IMR-90 (cell line): ENCODE measurements around the gene SLC52A3. TPM values are rescaled to one million over a fixed set of nuclear protein-coding genes. Genes with fewer than 3 reads are reported as not detected.

ENCODE experiments used
- ATAC-seq: fragments of 200-7000 bp; cut with Tn5 transposase; 2 replicates; pipeline ENCODE4 v1.9.1; 2020; ENCODE audit warnings: low read depth, mild to moderate bottlenecking, moderate library complexity
- BruUV-seq: library from RNA; stranded (reverse); fragments of 400-500 nt; replicated peaks from 2 replicates; lab custom pipeline; 2021; lab: Mats Ljungman, UMichigan
- CTCF ChIA-PET: fragments of 300-600 bp; formaldehyde crosslinking; extraction: SDS; loops from one replicate; lab custom pipeline; 2021; ENCODE audit warnings: antibody characterized with exemption; lab: Yijun Ruan, JAX
- POLR2A ChIA-PET: fragments of 300-600 bp; sonication (Branson Sonifier 250); formaldehyde crosslinking; loops from one replicate; lab custom pipeline; 2022; ENCODE audit warnings: antibody characterized with exemption; ENCODE audit not compliant: unreplicated experiment; lab: Charles Lee
- DNase-seq: peaks from one replicate; pipeline ENCODE4 v3.0.0; 2013
- H2AFZ ChIP-seq: replicated peaks from 2 replicates; pipeline ENCODE3; 2013; ENCODE audit warnings: low read length, mild to moderate bottlenecking; ENCODE audit not compliant: poor library complexity
- H2AK5ac ChIP-seq: 2 replicates; pipeline ENCODE4 v1.6.1; 2013; ENCODE audit warnings: low read depth, low read length, inconsistent platforms
- H2AK9ac ChIP-seq: replicated peaks from 2 replicates; pipeline ENCODE3; 2013; ENCODE audit warnings: mild to moderate bottlenecking, low read depth, low read length, moderate library complexity; ENCODE audit not compliant: poor library complexity
- H2BK120ac ChIP-seq: 2 replicates; pipeline ENCODE4 v1.6.1; 2013; ENCODE audit warnings: low read depth, low read length, inconsistent platforms
- H2BK15ac ChIP-seq: 3 replicates; pipeline ENCODE4 v1.6.1; 2013; ENCODE audit warnings: low read depth, low read length, inconsistent platforms
- H2BK20ac ChIP-seq: 2 replicates; pipeline ENCODE4 v1.6.1; 2013; ENCODE audit warnings: low read depth, mild to moderate bottlenecking, inconsistent platforms, low read length, moderate library complexity
- H2BK5ac ChIP-seq: 2 replicates; pipeline ENCODE4 v1.6.1; 2013; ENCODE audit warnings: mild to moderate bottlenecking, low read depth, low read length, inconsistent platforms; ENCODE audit not compliant: poor library complexity, severe bottlenecking
- H3K14ac ChIP-seq: replicated peaks from 2 replicates; pipeline ENCODE4 v1.6.1; 2013; ENCODE audit warnings: low read depth, low read length, inconsistent platforms
- H3K18ac ChIP-seq: 2 replicates; pipeline ENCODE4 v1.6.1; 2013; ENCODE audit warnings: low read depth, low read length, control low read depth
- H3K23ac ChIP-seq: 2 replicates; pipeline ENCODE4 v1.6.1; 2013; ENCODE audit warnings: low read depth, low read length, inconsistent platforms
- H3K27ac ChIP-seq: 2 replicates; pipeline ENCODE4 v1.5.1; 2013; ENCODE audit warnings: mild to moderate bottlenecking, control low read depth, low read length; ENCODE audit not compliant: insufficient read depth
- H3K27me3 ChIP-seq: 2 replicates; pipeline ENCODE4 v1.6.1; 2013; ENCODE audit warnings: low read length; ENCODE audit not compliant: control insufficient read depth, insufficient read depth
- H3K36me3 ChIP-seq: 2 replicates; pipeline ENCODE4 v1.6.1; 2013; ENCODE audit warnings: low read length, mixed read lengths; ENCODE audit not compliant: control insufficient read depth, insufficient read depth
- H3K4ac ChIP-seq: 2 replicates; pipeline ENCODE4 v1.6.1; 2013; ENCODE audit warnings: low read depth, low read length, inconsistent platforms
- H3K4me1 ChIP-seq: 2 replicates; pipeline ENCODE4 v1.6.1; 2013; ENCODE audit warnings: low read length, mixed read lengths; ENCODE audit not compliant: control insufficient read depth, insufficient read depth
- H3K4me2 ChIP-seq: 2 replicates; pipeline ENCODE4 v1.6.1; 2013; ENCODE audit warnings: low read depth, mild to moderate bottlenecking, control low read depth, low read length, moderate library complexity
- H3K4me3 ChIP-seq: 2 replicates; pipeline ENCODE4 v1.5.1; 2013; ENCODE audit warnings: low read depth, mild to moderate bottlenecking, control low read depth, low read length, moderate library complexity; ENCODE audit not compliant: insufficient read depth
- H3K56ac ChIP-seq: 2 replicates; pipeline ENCODE4 v1.6.1; 2013; ENCODE audit warnings: low read length, inconsistent platforms; ENCODE audit not compliant: insufficient read depth; ENCODE audit errors: extremely low read depth
- H3K79me1 ChIP-seq, 2 experiments: 2 replicates each; pipeline ENCODE4 v1.6.1; 2013; ENCODE audit warnings: low read length in 2 of 2, inconsistent platforms in 1 of 2, low read depth in 1 of 2
- H3K9ac ChIP-seq: 2 replicates; pipeline ENCODE4 v1.6.1; 2013; ENCODE audit warnings: low read depth, low read length, control low read depth
- H3K9me1 ChIP-seq: 2 replicates; pipeline ENCODE4 v1.6.1; 2013; ENCODE audit warnings: low read length, inconsistent platforms; ENCODE audit not compliant: insufficient read depth
- H3K9me3 ChIP-seq: 2 replicates; pipeline ENCODE4 v1.6.1; 2013; ENCODE audit warnings: low read length; ENCODE audit not compliant: control insufficient read depth, insufficient read depth
- H4K20me1 ChIP-seq: 2 replicates; pipeline ENCODE4 v1.6.1; 2013; ENCODE audit warnings: low read length, inconsistent platforms; ENCODE audit not compliant: insufficient read depth
- H4K5ac ChIP-seq: 2 replicates; pipeline ENCODE4 v1.6.1; 2013; ENCODE audit warnings: mild to moderate bottlenecking, low read depth, low read length, control low read depth
- H4K8ac ChIP-seq, 2 experiments: 2 replicates each; pipeline ENCODE4 v1.6.1; 2013; ENCODE audit warnings: low read depth in 2 of 2, low read length in 2 of 2, control low read depth in 1 of 2, inconsistent platforms in 1 of 2
- H4K91ac ChIP-seq: 2 replicates; pipeline ENCODE4 v1.6.1; 2013; ENCODE audit warnings: low read depth, low read length, inconsistent platforms; ENCODE audit not compliant: insufficient read depth
- BHLHE40 ChIP-seq: fragments of 150-350 bp; IDR thresholded peaks from 2 replicates; pipeline ENCODE4 v1.6.1; 2016; ENCODE audit warnings: mild to moderate bottlenecking, low read depth, low read length
- CEBPB ChIP-seq: IDR thresholded peaks from 2 replicates; pipeline ENCODE4 v1.6.1; 2012; ENCODE audit warnings: low read depth, low read length, improper control_type of control experiment
- CHD1 ChIP-seq: IDR thresholded peaks from 2 replicates; pipeline ENCODE4 v1.6.1; 2012; ENCODE audit warnings: low read depth, low read length, improper control_type of control experiment
- CTCF ChIP-seq: conservative IDR thresholded peaks from 2 replicates; pipeline ENCODE4 v1.5.1; 2012; ENCODE audit warnings: mild to moderate bottlenecking, low read depth, low read length, improper control_type of control experiment
- ELK1 ChIP-seq: fragments of 150-350 bp; IDR thresholded peaks from 2 replicates; pipeline ENCODE4 v1.6.1; 2016; ENCODE audit warnings: low read depth, mild to moderate bottlenecking, low read length, moderate library complexity, borderline replicate concordance
- FOS ChIP-seq: fragments of 150-350 bp; IDR thresholded peaks from 2 replicates; pipeline ENCODE4 v1.6.1; 2016; ENCODE audit warnings: low read depth, low read length
- MAFK ChIP-seq: IDR thresholded peaks from 2 replicates; pipeline ENCODE4 v1.6.1; 2012; ENCODE audit warnings: low read depth, low read length, improper control_type of control experiment
- MAZ ChIP-seq: IDR thresholded peaks from 2 replicates; pipeline ENCODE4 v1.6.1; 2012; ENCODE audit warnings: low read depth, mild to moderate bottlenecking, low read length, improper control_type of control experiment, moderate library complexity, borderline replicate concordance
- MXI1 ChIP-seq: IDR thresholded peaks from 2 replicates; pipeline ENCODE4 v1.6.1; 2012; ENCODE audit warnings: low read depth, mild to moderate bottlenecking, low read length, moderate library complexity, borderline replicate concordance
- NFE2L2 ChIP-seq: fragments of 150-350 bp; IDR thresholded peaks from 2 replicates; pipeline ENCODE4 v1.6.1; 2016; ENCODE audit warnings: low read depth, mild to moderate bottlenecking, low read length
- POLR2A ChIP-seq: IDR thresholded peaks from 2 replicates; pipeline ENCODE4 v1.6.1; 2012; ENCODE audit warnings: mild to moderate bottlenecking, low read depth, low read length
- RAD21 ChIP-seq: IDR thresholded peaks from 2 replicates; pipeline ENCODE4 v1.6.1; 2012; ENCODE audit warnings: low read length, improper control_type of control experiment
- RCOR1 ChIP-seq: IDR thresholded peaks from 2 replicates; pipeline ENCODE4 v1.6.1; 2012; ENCODE audit warnings: mild to moderate bottlenecking, low read length, improper control_type of control experiment; ENCODE audit not compliant: insufficient replicate concordance
- RFX5 ChIP-seq: IDR thresholded peaks from 2 replicates; pipeline ENCODE4 v1.8.0; 2012; ENCODE audit warnings: low read depth, mild to moderate bottlenecking, low read length, moderate library complexity
- SMC3 ChIP-seq: fragments of 150-350 bp; IDR thresholded peaks from 2 replicates; pipeline ENCODE4 v1.6.1; 2016; ENCODE audit warnings: low read depth, mild to moderate bottlenecking, antibody characterized with exemption, low read length, moderate library complexity
- WGBS, 2 experiments: methylation state at CpG; one replicate each; pipeline versions ENCODE4 v1.1.5 to v1.1.7; 2013; ENCODE audit warnings: missing lambda C conversion rate in 2 of 2; ENCODE audit not compliant: insufficient read length in 1 of 2; ENCODE audit errors: extremely low coverage in 2 of 2; 5-methylcytosine and 5-hydroxymethylcytosine counted together
- dilution Hi-C: fragments of 300-500 bp; cut with HindIII; formaldehyde crosslinking; loops from one replicate; pipeline ENCODE4 v1.14.3; 2018; ENCODE audit warnings: low sequenced_read_pairs; ENCODE audit not compliant: unreplicated experiment
- in situ Hi-C: fragments of 300-500 bp; cut with MboI; formaldehyde crosslinking; loops from 3 replicates; pipeline ENCODE4 v1.14.3; 2019; ENCODE audit warnings: low sequenced_read_pairs, inconsistent platforms, mixed read lengths
- intact Hi-C: fragments of 100-400 bp; cut with micrococcal nuclease; formaldehyde crosslinking; loops from 2 replicates; pipeline ENCODE4 v1.10.0; 2022
- polyA plus RNA-seq, 3 experiments: library from polyadenylated mRNA; depleted of rRNA; stranded (reverse); fragments of >200 nt; gene quantifications; 2 replicates each; pipeline ENCODE4 v1.2.3, GENCODE V29; 2012; ENCODE audit warnings: low replicate concordance in 1 of 3
- total RNA-seq: library from RNA; depleted of rRNA; stranded (reverse); fragments of >200 nt; gene quantifications from 2 replicates; pipeline ENCODE4 v1.2.3, GENCODE V29; 2012
- TF ChIP-seq, protein P1 (sequence below): fragments of 150-350 bp; IDR thresholded peaks from 2 replicates; pipeline ENCODE4 v1.6.1; 2017; ENCODE audit warnings: mild to moderate bottlenecking, antibody characterized with exemption, low read length, low read depth

Gene SLC52A3
- total and polyA plus RNA-seq, 2 of the 4 experiments (the other 2 are of a cell fraction), result not detected

GRCh38 chr20:719068-719467, 49.2 kb downstream of the SLC52A3 start:
- intact Hi-C loops (no loop called here), in situ Hi-C loops (no loop called here), dilution Hi-C loops (no loop called here)
- ATAC-seq (no peak), DNase-seq (no peak)
- Histone ChIP-seq H3K9me3 (no peaks in the 10 kb centered on the region), H3K14ac (no peak overlapping the region), H4K8ac (no peak overlapping the region), H2AK5ac (no peak overlapping the region), H3K56ac (no peak overlapping the region), H3K9ac (no peak overlapping the region), H3K79me1 (no peaks in the 10 kb centered on the region), H3K4me1 (no peaks in the 10 kb centered on the region), H2BK5ac (no peak overlapping the region), H2BK120ac (no peak overlapping the region), H3K9me1 (no peaks in the 10 kb centered on the region), H2BK15ac (no peak overlapping the region), H3K27ac (no peak overlapping the region), H3K4me3 (no peak overlapping the region), H2AFZ (no peak overlapping the region), H3K36me3 (no peaks in the 10 kb centered on the region), H4K5ac (no peak overlapping the region), H3K23ac (no peak overlapping the region), H3K4me2 (no peak overlapping the region), H3K27me3 (peaks cover 27% of the 10 kb centered on the region), H3K18ac (no peak overlapping the region), H4K91ac (no peak overlapping the region), H4K20me1 (no peaks in the 10 kb centered on the region; the same call in 1 of the 2 replicates), H2AK9ac (no peak overlapping the region), H3K4ac (no peak overlapping the region), H2BK20ac (no peak overlapping the region)
- 70% methylated on average over 2 of the region's 5 CpGs; no CpG with 5 or more reads in 1 of the 2 experiments for WGBS, 2 experiments
- POLR2A ChIA-PET, result no interaction called here
- TF ChIP-seq SMC3 (no peak), MXI1 (no peak), MAFK (no peak), CEBPB (no peak), CHD1 (no peak), RCOR1 (no peak), RAD21 (no peak), FOS (no peak), ELK1 (no peak), MAZ (no peak), NFE2L2 (no peak), RFX5 (no peak), POLR2A (no peak), BHLHE40 (no peak), CTCF (no peak)
- TF ChIP-seq, protein P1, sequence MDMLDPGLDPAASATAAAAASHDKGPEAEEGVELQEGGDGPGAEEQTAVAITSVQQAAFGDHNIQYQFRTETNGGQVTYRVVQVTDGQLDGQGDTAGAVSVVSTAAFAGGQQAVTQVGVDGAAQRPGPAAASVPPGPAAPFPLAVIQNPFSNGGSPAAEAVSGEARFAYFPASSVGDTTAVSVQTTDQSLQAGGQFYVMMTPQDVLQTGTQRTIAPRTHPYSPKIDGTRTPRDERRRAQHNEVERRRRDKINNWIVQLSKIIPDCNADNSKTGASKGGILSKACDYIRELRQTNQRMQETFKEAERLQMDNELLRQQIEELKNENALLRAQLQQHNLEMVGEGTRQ, result no peak
- CTCF ChIA-PET, result interaction anchor here (0.7 to 1.1 kb wide), 2 partner anchors 10 to 16 kb away, joined by 3 read pairs; no protein-coding TSS in a partner anchor
- BruUV-seq, result no TSS peak
